GM18909 (cell line): ENCODE measurements around the gene MS4A6A.
"Not testable (repeated sequence)": the region's sequence is repeated elsewhere in the genome, so short reads cannot be mapped to it uniquely, and the experiment has no call there.

ENCODE experiments used
- ATAC-seq: cut with Tn5 transposase; IDR thresholded peaks from one replicate; pipeline ENCODE4 v1.9.1; 2021; ENCODE audit warnings: mild to moderate bottlenecking; ENCODE audit not compliant: unreplicated experiment, poor library complexity

MS4A6A gene

GRCh38 chr11:60131912-60132311 lies 51.0 kb downstream of the MS4A6A start:
- no peak for ATAC-seq

GRCh38 chr11:60130496-60130895 lies 52.4 kb downstream of the MS4A6A start:
- ATAC-seq = peak; percentile 62

DNA sequence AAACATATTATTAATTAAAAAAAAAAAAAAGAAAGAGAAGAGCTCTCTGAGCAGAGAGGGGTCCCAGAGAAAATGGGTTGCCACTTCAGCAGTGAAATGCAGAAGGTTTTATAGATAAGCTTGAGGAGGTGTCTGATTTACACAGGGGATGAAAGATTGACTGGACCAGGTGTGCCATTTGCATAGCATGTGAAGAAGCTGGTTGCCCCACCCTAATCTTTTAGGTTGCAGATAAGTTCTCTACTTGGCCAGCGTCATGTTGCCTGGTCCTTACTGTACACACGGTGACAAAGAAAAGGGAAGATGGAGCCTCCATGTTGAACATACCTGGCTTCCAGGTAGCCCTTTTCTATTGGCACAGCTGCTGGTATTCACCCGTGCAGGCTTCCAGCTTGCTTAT lies 53.0 kb downstream of the MS4A6A start:
- no peak for ATAC-seq

- ATAC-seq = not testable (repeated sequence)
Measured at GRCh38 chr11:60128866-60129265, 54.0 kb downstream of the MS4A6A start.

- no peak for ATAC-seq
Measured at GRCh38 chr11:60128376-60128775, 54.5 kb downstream of the MS4A6A start.

DNA sequence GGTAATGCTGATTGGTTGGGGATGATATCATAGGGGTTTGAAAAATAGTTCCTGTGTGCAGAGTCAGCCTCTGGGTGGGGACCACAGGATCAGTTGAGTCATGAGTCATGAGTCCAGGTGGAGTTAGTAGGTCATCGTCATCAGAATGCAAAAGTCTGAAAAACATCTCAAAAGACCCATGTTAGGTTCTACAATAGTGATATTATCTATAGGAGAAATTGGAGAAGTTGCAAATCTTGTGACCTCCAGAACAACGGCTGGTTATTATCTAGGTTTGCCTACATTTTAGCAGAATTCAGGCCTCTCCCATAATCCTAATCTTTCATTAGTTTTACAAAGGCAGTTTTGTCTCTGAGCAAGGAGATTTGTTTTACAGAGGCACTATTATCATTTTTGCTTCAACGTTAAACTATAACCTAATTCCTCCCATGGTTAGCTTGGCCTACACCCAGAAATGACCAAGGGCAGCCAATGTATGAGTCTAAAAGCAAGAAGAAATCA lies 55.5 kb downstream of the MS4A6A start:
- ATAC-seq = no peak

GRCh38 chr11:60125956-60126585 lies 56.8 kb downstream of the MS4A6A start:
- ATAC-seq = no peak

GRCh38 chr11:60124802-60125432 lies 58.0 kb downstream of the MS4A6A start:
- ATAC-seq = no peak
